HG03558 (cell line): ENCODE data around the gene DNAJC16.

Experiments
- ATAC-seq: cut with Tn5 transposase; IDR thresholded peaks from one replicate; pipeline ENCODE4 v1.9.1; 2021; ENCODE audit warnings: moderate number of reproducible peaks; ENCODE audit not compliant: unreplicated experiment; ENCODE audit errors: extremely low read depth

The DNAJC16 gene

GRCh38 chr1:15531003-15531402 is 4.4 kb downstream of the DNAJC16 start:
- ATAC-seq, result no peak

GRCh38 chr1:15531682-15532081 is 5.0 kb downstream of the DNAJC16 start:
- ATAC-seq, result no peak

- no peak for ATAC-seq
These were observed 12.1 kb downstream of the DNAJC16 start for GRCh38 chr1:15538771-15539170.

GRCh38 chr1:15540186-15540585 is 13.5 kb downstream of the DNAJC16 start:
- no peak for ATAC-seq

- no peak for ATAC-seq
These were observed 14.7 kb downstream of the DNAJC16 start for GRCh38 chr1:15541231-15541792.

GRCh38 chr1:15542388-15543250 is 16.0 kb downstream of the DNAJC16 start:
- ATAC-seq, result no peak

GRCh38 chr1:15543251-15543588 is 16.6 kb downstream of the DNAJC16 start:
- ATAC-seq, result no peak

GRCh38 chr1:15543589-15544568 is 17.2 kb downstream of the DNAJC16 start:
- ATAC-seq, result no peak

GRCh38 chr1:15546641-15547040 is 20.0 kb downstream of the DNAJC16 start:
- no peak for ATAC-seq

GRCh38 chr1:15550573-15550972 is 23.9 kb downstream of the DNAJC16 start:
- ATAC-seq, result no peak

GRCh38 chr1:15557008-15557407 is 30.4 kb downstream of the DNAJC16 start:
- no peak for ATAC-seq

GRCh38 chr1:15557594-15557993 is 30.9 kb downstream of the DNAJC16 start:
- no peak for ATAC-seq

GRCh38 chr1:15558516-15558915 is 31.9 kb downstream of the DNAJC16 start:
- ATAC-seq, result no peak

- no peak for ATAC-seq
These were observed 32.7 kb downstream of the DNAJC16 start for GRCh38 chr1:15559189-15559810.

- ATAC-seq, result no peak
These were observed 41.9 kb downstream of the DNAJC16 start for GRCh38 chr1:15568387-15569073.

GRCh38 chr1:15570861-15571260 is 44.2 kb downstream of the DNAJC16 start:
- ATAC-seq, result no peak

- no peak for ATAC-seq
These were observed 44.6 kb downstream of the DNAJC16 start for GRCh38 chr1:15571266-15571665.

GRCh38 chr1:15573477-15573876 is 46.8 kb downstream of the DNAJC16 start:
- ATAC-seq, result no peak

GRCh38 chr1:15574741-15575140 is 48.1 kb downstream of the DNAJC16 start:
- no peak for ATAC-seq
